ENCODE results near the gene KBTBD6. TPM values are rescaled to one million over a fixed set of nuclear protein-coding genes. Genes with fewer than 3 reads are reported as not detected.
A peak's percentile ranks its signal among the peaks of the same experiment; 100 is the strongest.
"Not testable (repeated sequence)": the region's sequence is repeated elsewhere in the genome, so short reads cannot be mapped to it uniquely, and the experiment has no call there.

The KBTBD6 gene
- total RNA-seq, 4 donors from 2014 or later = 4.6 to 9.1 (median 7.5) TPM

GRCh38 chr13:41137951-41138350 is 5.3 kb upstream of the KBTBD6 start:
- H3K36me3 ChIP-seq = no peaks in the 10 kb centered on the region
- H3K27ac ChIP-seq (replicated peaks in 1 of 4) = no peak overlapping the region
- no peaks in the 10 kb centered on the region for H3K27me3 ChIP-seq
- no peak for DNase-seq (ENCODE audit: extremely low spot score)
- H3K4me1 ChIP-seq = peaks cover 5 to 9% (median 6%) of the 10 kb centered on the region in 4 donors
- no peak for TF ChIP-seq POLR2AphosphoS5 (IDR thresholded peaks at IDR 0.05)
- TF ChIP-seq EP300 (IDR thresholded peaks at IDR 0.05) = no peak
- TF ChIP-seq POLR2A (IDR thresholded peaks at IDR 0.05; ENCODE audit: low read depth) = no peak
- no peak for TF ChIP-seq CTCF (IDR thresholded peaks at IDR 0.05)
- WGBS = 100% methylated on average over 2 of the region's 2 CpGs
- no peak overlapping the region for H3K4me3 ChIP-seq
- intact Hi-C loops (cut with DNase I) = no loop called here
- H3K9me3 ChIP-seq = no peaks in the 10 kb centered on the region

- intact Hi-C loops (cut with DNase I) = no loop called here
- TF ChIP-seq EP300 (IDR thresholded peaks at IDR 0.05) = no peak
- TF ChIP-seq POLR2AphosphoS5 (IDR thresholded peaks at IDR 0.05) = no peak
- no peak for TF ChIP-seq CTCF (IDR thresholded peaks at IDR 0.05)
- TF ChIP-seq POLR2A (IDR thresholded peaks at IDR 0.05; ENCODE audit: low read depth) = no peak
- H3K27ac ChIP-seq (replicated peaks in 1 of 4) = no peak overlapping the region
Measured at GRCh38 chr13:41137241-41137640, 4.6 kb upstream of the KBTBD6 start.

GRCh38 chr13:41136396-41137031 is 3.9 kb upstream of the KBTBD6 start:
- no peak for DNase-seq (ENCODE audit: extremely low spot score)
- Histone ChIP-seq H3K27ac (replicated peaks in 1 of 4) (no peak overlapping the region), H3K4me1 (peaks cover 8 to 16% (median 11%) of the 10 kb centered on the region in 4 donors), H3K27me3 (no peaks in the 10 kb centered on the region), H3K9me3 (no peaks in the 10 kb centered on the region), H3K4me3 (no peak overlapping the region), H3K36me3 (no peaks in the 10 kb centered on the region)
- WGBS = 92% methylated on average over 9 of the region's 9 CpGs
- TF ChIP-seq POLR2A (IDR thresholded peaks at IDR 0.05; ENCODE audit: low read depth) = no peak
- no peak for TF ChIP-seq CTCF (IDR thresholded peaks at IDR 0.05)
- no peak for TF ChIP-seq EP300 (IDR thresholded peaks at IDR 0.05)
- intact Hi-C loops (cut with DNase I) = no loop called here

More at GRCh38 chr13:41137241-41137640, 4.6 kb upstream of the KBTBD6 start:
- Histone ChIP-seq H3K36me3 (no peaks in the 10 kb centered on the region), H3K9me3 (no peaks in the 10 kb centered on the region), H3K4me1 (peaks cover 5 to 9% (median 6%) of the 10 kb centered on the region in 4 donors), H3K4me3 (no peak overlapping the region), H3K27me3 (no peaks in the 10 kb centered on the region)
- DNase-seq (ENCODE audit: extremely low spot score) = no peak
- 69% methylated on average over 3 of the region's 3 CpGs for WGBS

- 95% methylated on average over 6 of the region's 6 CpGs for WGBS
Measured at GRCh38 chr13:41133951-41134350, 1.3 kb upstream of the KBTBD6 start.

GRCh38 chr13:41131660-41132511 is 716 bp downstream of the KBTBD6 start:
- Histone ChIP-seq H3K4me3 (peak overlapping the region; percentile 66 to 87 (median 83)), H3K27ac (replicated peaks in 1 of 4) (peak overlapping the region; percentile 83 to 94 (median 88)), H3K4me1 (peaks cover 24 to 62% (median 50%) of the 10 kb centered on the region in 4 donors)
- H3K36me3 ChIP-seq; H3K27me3 ChIP-seq; H3K9me3 ChIP-seq; DNase-seq (ENCODE audit: extremely low spot score): not testable (repeated sequence)
- 26% methylated on average over 27 of the region's 48 CpGs for WGBS
- intact Hi-C loops (cut with DNase I) = loop anchor here (2.0 to 5.0 kb wide), 2 partner anchors 60 to 63 kb away; partner anchors contain the start of gene KBTBD7

More at GRCh38 chr13:41133951-41134350, 1.3 kb upstream of the KBTBD6 start:
- intact Hi-C loops (cut with DNase I) = loop anchor here (2.0 to 5.0 kb wide), 2 partner anchors 61 to 62 kb away; partner anchors contain the start of gene KBTBD7
- no peak for DNase-seq (ENCODE audit: extremely low spot score)
- Histone ChIP-seq H3K27me3 (no peaks in the 10 kb centered on the region), H3K4me1 (peaks cover 21 to 42% (median 36%) of the 10 kb centered on the region in 4 donors), H3K27ac (replicated peaks in 1 of 4) (no peak overlapping the region), H3K4me3 (no peak overlapping the region), H3K36me3 (no peaks in the 10 kb centered on the region), H3K9me3 (no peaks in the 10 kb centered on the region)
- TF ChIP-seq POLR2AphosphoS5 (IDR thresholded peaks at IDR 0.05) (no peak), CTCF (IDR thresholded peaks at IDR 0.05) (no peak), EP300 (IDR thresholded peaks at IDR 0.05) (no peak), POLR2A (IDR thresholded peaks at IDR 0.05; ENCODE audit: low read depth) (no peak)

GRCh38 chr13:41131189-41131588 is 1.4 kb downstream of the KBTBD6 start:
- H3K27ac ChIP-seq (replicated peaks in 1 of 4); DNase-seq (ENCODE audit: extremely low spot score); H3K36me3 ChIP-seq; H3K27me3 ChIP-seq; H3K9me3 ChIP-seq: not testable (repeated sequence)
- peaks cover 24 to 62% (median 50%) of the 10 kb centered on the region in 4 donors for H3K4me1 ChIP-seq
- WGBS = 88% methylated on average over 4 of the region's 4 CpGs
- peak overlapping the region; percentile 32 to 87 (median 83) for H3K4me3 ChIP-seq
- intact Hi-C loops (cut with DNase I) = loop anchor here (5.0 kb wide), 1 partner anchor 59 kb away; no protein-coding TSS in a partner anchor
